H1 (cell line): ENCODE measurements around the gene CHPF2.

Experiments
- CTCF ChIP-seq, 3 experiments: IDR thresholded peaks; 1 replicate in 2 of 3; 2 replicates in 1 of 3; pipeline versions ENCODE4 v1.5.1 to v1.6.1; 2011; ENCODE audit warnings: low read length in 3 of 3, mild to moderate bottlenecking in 3 of 3, inconsistent platforms in 2 of 3, low read depth in 1 of 3, moderate library complexity in 1 of 3; ENCODE audit not compliant: insufficient read depth in 1 of 3; ENCODE audit errors: control extremely low read depth in 1 of 3
- GABPA ChIP-seq: IDR thresholded peaks from 2 replicates; pipeline ENCODE4 v1.6.1; 2011; ENCODE audit warnings: mild to moderate bottlenecking, low read length, moderate library complexity, borderline replicate concordance; ENCODE audit not compliant: insufficient read depth
- GTF2F1 ChIP-seq: IDR thresholded peaks from 2 replicates; pipeline ENCODE4 v1.6.1; 2012; ENCODE audit warnings: low read depth, low read length, improper control_type of control experiment, borderline replicate concordance
- POLR2A ChIP-seq, 2 experiments: IDR thresholded peaks; 1 replicate in 1 of 2; 2 replicates in 1 of 2; pipeline ENCODE4 v1.6.1; 2011; ENCODE audit warnings: low read depth in 2 of 2, low read length in 2 of 2, mild to moderate bottlenecking in 2 of 2; ENCODE audit errors: control extremely low read depth in 1 of 2
- POLR2AphosphoS5 ChIP-seq: IDR thresholded peaks from 2 replicates; pipeline ENCODE4 v1.6.1; 2011; ENCODE audit warnings: low read depth, low read length

- no peak for TF ChIP-seq GTF2F1
- no peak for TF ChIP-seq GABPA
- TF ChIP-seq CTCF (IDR thresholded peaks at IDR 0.05; ENCODE audit: control extremely low read depth in 1 of 3, insufficient read depth in 1 of 3, low read depth in 1 of 3, low read length in 3 of 3) = no peak
- no peak for TF ChIP-seq POLR2A (IDR thresholded peaks at IDR 0.05; ENCODE audit: control extremely low read depth in 1 of 2, low read depth in 2 of 2, low read length in 2 of 2)
- no peak for TF ChIP-seq POLR2AphosphoS5
These were observed 14.7 kb downstream of the CHPF2 start for GRCh38 chr7:151246851-151247580.
